ENCODE results near the gene USP12.
"Not testable (repeated sequence)": the region's sequence is repeated elsewhere in the genome, so short reads cannot be mapped to it uniquely, and the experiment has no call there.

USP12 gene, protein sequence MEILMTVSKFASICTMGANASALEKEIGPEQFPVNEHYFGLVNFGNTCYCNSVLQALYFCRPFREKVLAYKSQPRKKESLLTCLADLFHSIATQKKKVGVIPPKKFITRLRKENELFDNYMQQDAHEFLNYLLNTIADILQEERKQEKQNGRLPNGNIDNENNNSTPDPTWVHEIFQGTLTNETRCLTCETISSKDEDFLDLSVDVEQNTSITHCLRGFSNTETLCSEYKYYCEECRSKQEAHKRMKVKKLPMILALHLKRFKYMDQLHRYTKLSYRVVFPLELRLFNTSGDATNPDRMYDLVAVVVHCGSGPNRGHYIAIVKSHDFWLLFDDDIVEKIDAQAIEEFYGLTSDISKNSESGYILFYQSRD

DNA sequence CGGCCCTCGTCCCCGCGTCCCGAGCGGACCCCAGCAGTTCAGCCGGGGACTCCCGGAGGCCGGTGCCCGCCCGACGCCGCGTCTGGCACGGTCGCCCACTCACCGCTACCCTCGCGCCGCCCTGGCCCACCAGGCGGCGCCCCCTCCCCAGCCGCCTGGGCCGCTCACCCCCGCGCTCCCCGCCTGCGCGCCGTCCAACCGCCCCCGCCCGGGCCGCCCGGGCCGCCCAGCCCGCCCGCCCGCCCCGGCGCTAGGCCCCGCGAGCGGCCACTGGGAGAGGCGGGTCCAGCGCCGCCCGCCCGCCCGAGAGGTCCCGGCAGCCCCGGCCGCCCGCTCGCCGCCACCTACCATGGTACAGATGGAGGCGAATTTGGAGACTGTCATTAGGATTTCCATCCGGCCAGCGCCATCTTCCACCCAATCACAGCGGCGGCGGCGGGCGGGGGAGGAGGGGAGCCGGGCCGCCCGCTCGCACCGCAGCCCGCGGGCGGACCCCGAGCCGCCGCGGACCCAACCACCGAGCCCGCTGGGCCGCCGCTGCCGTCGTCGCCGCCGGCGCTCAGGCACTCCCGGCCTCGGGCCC is at the start of gene USP12:
Gene USP12, minus strand, starts transcription at position 568 of the 583 bp plus-strand sequence. Its CDS starts 172 bp downstream, at position 396.
- DNase-seq (ENCODE audit: low read depth): peak; percentile 23

GRCh38 chr13:27219611-27220010 is 48.0 kb upstream of the USP12 start:
- no peak for DNase-seq (ENCODE audit: low read depth)

- not testable (repeated sequence) for DNase-seq (ENCODE audit: low read depth)
Measured at GRCh38 chr13:27218861-27219260, 47.2 kb upstream of the USP12 start.

DNA sequence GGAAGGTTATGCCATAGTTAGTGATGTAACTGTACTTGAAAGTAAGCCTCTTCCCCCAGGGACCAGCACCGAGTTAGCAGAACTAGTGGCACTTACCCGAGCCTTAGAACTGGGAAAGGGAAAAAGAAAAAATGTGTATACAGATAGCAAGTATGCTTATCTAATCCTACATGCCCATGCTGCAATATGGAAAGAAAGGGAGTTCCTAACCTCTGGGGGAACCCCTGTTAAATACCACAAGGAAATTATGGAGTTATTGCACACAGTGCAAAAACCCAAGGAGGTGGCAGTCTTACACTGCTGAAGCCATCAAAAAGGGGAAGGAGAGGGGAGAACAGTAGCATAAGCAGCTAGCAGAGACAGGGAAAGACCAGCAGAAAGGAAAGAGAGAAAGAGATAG is 46.2 kb upstream of the USP12 start:
- DNase-seq (ENCODE audit: low read depth): not testable (repeated sequence)

- DNase-seq (ENCODE audit: low read depth): not testable (repeated sequence)
Measured at GRCh38 chr13:27213386-27213785, 41.8 kb upstream of the USP12 start.

GRCh38 chr13:27211771-27212364 is 40.3 kb upstream of the USP12 start:
- no peak for DNase-seq (ENCODE audit: low read depth)

DNA sequence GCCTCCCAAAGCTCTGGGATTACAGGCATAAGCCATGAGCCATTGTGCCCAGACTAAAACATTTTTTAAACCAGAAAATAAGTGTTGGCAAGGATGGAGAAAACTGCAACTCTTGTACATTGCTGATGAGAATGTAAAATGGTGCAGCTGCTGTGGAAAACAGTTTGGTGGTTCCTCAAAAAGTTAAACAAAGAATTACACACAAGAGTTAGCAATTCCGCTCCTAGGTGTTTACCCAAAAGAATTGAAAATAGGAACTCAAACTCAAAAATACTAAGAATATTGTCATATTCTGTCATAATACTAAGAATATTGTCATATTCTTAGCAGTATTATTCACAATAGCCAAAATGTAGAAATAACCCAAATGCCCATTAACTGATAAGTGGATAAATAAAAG is 39.7 kb upstream of the USP12 start:
- no peak for DNase-seq (ENCODE audit: low read depth)

DNA sequence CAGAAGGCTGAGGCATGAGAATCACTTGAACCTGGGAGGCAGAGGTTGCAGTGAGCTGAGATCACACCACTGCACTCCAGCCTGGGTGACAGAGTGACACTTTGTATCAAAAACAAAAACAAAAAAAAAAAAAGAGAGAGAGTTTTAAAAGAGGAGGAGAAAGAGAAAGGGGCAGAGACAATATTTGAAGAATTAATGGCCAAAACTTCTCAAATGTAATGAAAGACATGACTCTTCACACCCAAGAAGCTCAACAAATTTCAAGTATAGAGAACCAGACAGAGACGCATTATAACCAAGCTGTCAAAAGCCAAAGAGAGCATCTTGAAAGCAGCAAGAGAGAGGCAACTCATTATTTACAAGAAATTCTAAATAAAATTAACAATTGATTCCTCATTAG is 36.9 kb upstream of the USP12 start:
- DNase-seq (ENCODE audit: low read depth): no peak

GRCh38 chr13:27203854-27204253 is 32.2 kb upstream of the USP12 start:
- no peak for DNase-seq (ENCODE audit: low read depth)

GRCh38 chr13:27203186-27203585 is 31.6 kb upstream of the USP12 start:
- DNase-seq (ENCODE audit: low read depth): no peak

DNA sequence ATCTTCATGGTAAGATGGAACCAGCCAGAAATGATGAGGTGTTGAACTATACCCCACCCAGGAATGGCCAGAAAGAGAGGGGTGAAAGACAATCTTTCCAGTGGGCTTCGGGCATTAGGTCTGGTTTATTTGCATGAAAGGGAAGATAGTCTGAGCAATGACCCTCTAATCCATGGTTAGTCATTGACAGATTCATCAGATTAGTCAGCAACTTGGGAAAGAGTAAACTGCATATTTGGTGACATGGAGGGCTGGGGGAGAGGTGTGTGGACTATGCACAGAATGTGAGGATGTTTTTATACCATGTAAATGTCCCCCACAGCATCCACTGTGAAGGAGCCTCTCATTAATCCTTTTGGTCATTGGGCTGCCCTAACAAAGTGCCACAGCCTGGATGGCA is 30.1 kb upstream of the USP12 start:
- DNase-seq (ENCODE audit: low read depth): no peak

- no peak for DNase-seq (ENCODE audit: low read depth)
Measured at GRCh38 chr13:27200413-27201070, 28.9 kb upstream of the USP12 start.

- no peak for DNase-seq (ENCODE audit: low read depth)
Measured at GRCh38 chr13:27199696-27200095, 28.1 kb upstream of the USP12 start.

- DNase-seq (ENCODE audit: low read depth): no peak
Measured at GRCh38 chr13:27199211-27199610, 27.6 kb upstream of the USP12 start.

- no peak for DNase-seq (ENCODE audit: low read depth)
Measured at GRCh38 chr13:27194895-27195764, 23.5 kb upstream of the USP12 start.

DNA sequence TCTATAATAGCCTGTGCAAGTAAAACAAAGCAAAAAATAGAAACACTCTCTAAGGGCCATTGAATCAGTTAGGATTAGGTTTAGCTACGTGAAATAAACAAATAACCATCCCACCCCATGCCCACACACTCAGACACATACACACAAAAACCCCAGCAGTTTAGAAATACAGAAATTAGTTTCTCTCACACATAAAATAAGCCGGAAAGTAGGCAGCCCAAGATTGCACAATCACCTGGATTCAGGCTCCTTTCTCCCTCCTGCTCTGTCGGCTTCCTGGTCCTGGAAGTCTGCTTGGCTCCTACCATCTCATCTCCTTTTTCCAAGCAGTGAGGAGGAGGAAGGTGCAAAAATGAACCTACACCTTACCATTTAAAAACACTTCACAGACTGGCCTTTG is 22.6 kb upstream of the USP12 start:
- no peak for DNase-seq (ENCODE audit: low read depth)

GRCh38 chr13:27193496-27193895 is 21.9 kb upstream of the USP12 start:
- DNase-seq (ENCODE audit: low read depth): no peak

DNA sequence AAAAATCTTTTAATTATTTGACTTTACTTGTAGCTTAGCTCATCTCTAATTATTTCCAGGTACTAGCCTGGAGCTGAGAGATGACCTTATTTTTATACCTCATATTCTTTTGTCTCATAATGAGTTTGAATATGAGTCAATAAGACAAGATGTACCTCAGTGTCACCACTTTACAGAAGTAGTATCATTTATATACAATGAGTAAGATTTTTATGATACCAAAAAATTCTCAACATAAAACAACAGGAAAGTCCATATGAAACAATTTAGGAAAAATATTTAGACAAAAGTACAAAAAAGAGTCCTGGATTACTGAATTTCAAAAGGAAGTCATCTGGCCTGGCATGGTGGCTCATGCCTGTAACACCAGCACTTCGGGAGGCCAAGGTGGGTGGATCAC is 21.4 kb upstream of the USP12 start:
- no peak for DNase-seq (ENCODE audit: low read depth)

- not testable (repeated sequence) for DNase-seq (ENCODE audit: low read depth)
Measured at GRCh38 chr13:27192367-27192766, 20.8 kb upstream of the USP12 start.

DNA sequence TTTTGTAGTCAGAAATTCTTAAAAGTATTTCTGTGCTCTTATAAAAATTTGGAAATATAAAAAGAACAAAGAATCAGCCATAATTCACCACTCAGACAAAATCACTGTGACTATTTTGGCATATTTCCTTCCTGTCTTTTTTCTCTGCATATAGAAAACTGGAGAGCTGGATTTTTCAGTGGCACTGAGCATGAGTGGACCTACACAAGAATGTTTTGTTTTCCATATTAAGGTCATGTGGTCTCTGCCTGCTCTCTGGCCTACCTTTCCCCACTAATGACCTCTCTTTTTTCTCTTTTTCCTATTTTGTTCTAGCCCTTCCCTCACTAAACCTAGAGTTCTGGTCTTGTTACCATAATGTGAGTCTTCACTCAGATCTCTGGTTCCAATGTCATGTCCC is 17.6 kb upstream of the USP12 start:
- DNase-seq (ENCODE audit: low read depth): no peak

GRCh38 chr13:27188239-27188638 is 16.6 kb upstream of the USP12 start:
- no peak for DNase-seq (ENCODE audit: low read depth)

DNA sequence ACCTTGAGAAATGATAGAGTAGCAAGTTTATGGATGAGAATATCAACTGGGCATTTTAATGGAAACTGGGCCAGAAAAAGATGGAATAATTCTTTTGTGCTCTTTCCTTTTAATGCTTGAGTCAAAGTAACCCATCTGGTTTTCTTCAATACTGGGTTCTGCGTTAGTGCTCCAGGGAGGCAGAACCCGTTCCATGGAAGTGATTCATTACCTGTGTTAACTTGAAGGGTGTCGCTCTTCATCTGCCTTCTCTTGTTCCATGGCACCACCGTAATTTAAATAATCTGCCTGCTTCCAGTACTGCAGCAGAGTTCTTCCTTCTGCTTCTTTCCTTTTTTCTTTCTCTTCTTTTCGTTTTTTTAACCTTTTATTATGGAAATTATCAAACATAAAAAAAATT is 14.7 kb upstream of the USP12 start:
- no peak for DNase-seq (ENCODE audit: low read depth)

Data from activated T-cell treated with anti-CD3 and anti-CD28 coated beads for 1 hour (primary cell).